ENCODE results near the gene LGMN. TPM values are rescaled to one million over a fixed set of nuclear protein-coding genes. Genes with fewer than 3 reads are reported as not detected.
A peak's percentile ranks its signal among the peaks of the same experiment; 100 is the strongest.
"Not testable (repeated sequence)": the region's sequence is repeated elsewhere in the genome, so short reads cannot be mapped to it uniquely, and the experiment has no call there.

LGMN gene
- total RNA-seq, 2 experiments from 2014 or later, result 22.1 to 27.7 TPM

DNA sequence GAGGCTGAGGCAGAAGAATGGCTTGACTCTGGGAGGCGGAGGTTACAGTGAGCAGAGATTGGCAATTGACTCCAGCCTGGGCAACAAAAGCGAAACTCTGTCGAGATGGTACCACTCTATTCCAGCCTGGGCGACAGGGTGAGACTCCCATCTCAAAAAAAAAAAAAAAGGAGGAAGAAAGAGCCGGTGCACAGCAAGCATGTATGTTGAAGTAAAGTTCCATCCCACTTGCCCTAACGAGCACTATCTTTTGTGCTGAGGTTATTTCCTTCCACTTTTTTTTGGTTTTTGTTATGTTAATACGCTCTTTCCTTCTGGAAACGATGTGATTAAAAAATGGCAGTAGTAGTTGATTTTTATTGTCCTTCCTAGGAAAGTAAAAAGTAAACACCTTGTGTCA is 26.1 kb upstream of the LGMN start:
- TF ChIP-seq, protein P1, sequence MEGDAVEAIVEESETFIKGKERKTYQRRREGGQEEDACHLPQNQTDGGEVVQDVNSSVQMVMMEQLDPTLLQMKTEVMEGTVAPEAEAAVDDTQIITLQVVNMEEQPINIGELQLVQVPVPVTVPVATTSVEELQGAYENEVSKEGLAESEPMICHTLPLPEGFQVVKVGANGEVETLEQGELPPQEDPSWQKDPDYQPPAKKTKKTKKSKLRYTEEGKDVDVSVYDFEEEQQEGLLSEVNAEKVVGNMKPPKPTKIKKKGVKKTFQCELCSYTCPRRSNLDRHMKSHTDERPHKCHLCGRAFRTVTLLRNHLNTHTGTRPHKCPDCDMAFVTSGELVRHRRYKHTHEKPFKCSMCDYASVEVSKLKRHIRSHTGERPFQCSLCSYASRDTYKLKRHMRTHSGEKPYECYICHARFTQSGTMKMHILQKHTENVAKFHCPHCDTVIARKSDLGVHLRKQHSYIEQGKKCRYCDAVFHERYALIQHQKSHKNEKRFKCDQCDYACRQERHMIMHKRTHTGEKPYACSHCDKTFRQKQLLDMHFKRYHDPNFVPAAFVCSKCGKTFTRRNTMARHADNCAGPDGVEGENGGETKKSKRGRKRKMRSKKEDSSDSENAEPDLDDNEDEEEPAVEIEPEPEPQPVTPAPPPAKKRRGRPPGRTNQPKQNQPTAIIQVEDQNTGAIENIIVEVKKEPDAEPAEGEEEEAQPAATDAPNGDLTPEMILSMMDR (conservative IDR thresholded peaks at IDR 0.05; ENCODE audit: low read length), result no peak
- TF ChIP-seq EZH2phosphoT487 (IDR thresholded peaks at IDR 0.05; ENCODE audit: borderline replicate concordance, low read depth, low read length), result no peak
- H2AFZ ChIP-seq (ENCODE audit: low read length), result peak overlapping the region; percentile 60; the same call in 1 of the 2 replicates
- 0 out of 2 replicates have a peak overlapping the region, but pooled peaks have one; percentile 44 for H3K4me2 ChIP-seq (ENCODE audit: low read length)
- H3K4me1 ChIP-seq (ENCODE audit: insufficient read depth, low read length, poor library complexity, severe bottlenecking), result peaks cover 25% of the 10 kb centered on the region
- no peak overlapping the region for H3K4me3 ChIP-seq (ENCODE audit: low read depth, low read length, poor library complexity, severe bottlenecking)
- POLR2A ChIA-PET, result interaction anchor here (0.7 kb wide), 2 partner anchors 24 to 108 kb away, joined by 3 to 4 read pairs; no protein-coding TSS in a partner anchor
- intact Hi-C loops (cut with micrococcal nuclease; ENCODE audit: unreplicated experiment), result no loop called here
- BruUV-seq (replicated peaks), result no TSS peak
- no peaks in the 10 kb centered on the region for H4K20me1 ChIP-seq (ENCODE audit: insufficient read depth, low read length)
- no peaks in the 10 kb centered on the region for H3K9me2 ChIP-seq (ENCODE audit: insufficient read depth, low read length)
- H3K36me3 ChIP-seq (ENCODE audit: insufficient read depth, low read length), result no peaks in the 10 kb centered on the region
- CTCF ChIA-PET (ENCODE audit: unreplicated experiment), result no interaction called here
- no peak overlapping the region for H3K27ac ChIP-seq (ENCODE audit: low read depth, low read length, poor library complexity, severe bottlenecking)
- no peak for DNase-seq (ENCODE audit: low spot score)
- H3K79me2 ChIP-seq (ENCODE audit: insufficient read depth, low read depth, low read length), result no peaks in the 10 kb centered on the region
- no peaks in the 10 kb centered on the region for H3K9me3 ChIP-seq (ENCODE audit: low read length)

DNA sequence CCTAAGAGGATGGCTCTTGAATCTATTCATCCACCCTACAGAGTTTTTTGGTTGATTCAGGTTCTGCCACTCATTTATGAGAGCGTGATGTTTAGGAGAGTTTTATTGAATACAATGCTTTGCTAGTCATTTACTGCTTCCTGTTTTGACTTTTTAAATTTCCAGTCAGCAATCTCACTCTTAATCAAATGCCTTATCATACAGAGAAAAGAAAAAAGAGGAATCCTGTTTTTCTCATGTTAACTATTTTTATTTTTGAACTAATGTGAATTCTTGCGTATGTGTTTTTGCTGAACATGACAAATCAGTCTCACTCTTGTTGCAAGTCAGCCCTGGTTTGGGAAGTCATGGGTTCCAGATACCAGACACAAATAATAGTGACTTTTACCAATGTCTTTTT is 22.1 kb upstream of the LGMN start:
- Histone ChIP-seq H3K9me2 (ENCODE audit: insufficient read depth, low read length) (no peaks in the 10 kb centered on the region), H2AFZ (ENCODE audit: low read length) (peak overlapping the region; percentile 43; the same call in 1 of the 2 replicates), H3K9me3 (ENCODE audit: low read length) (no peaks in the 10 kb centered on the region), H3K4me1 (ENCODE audit: insufficient read depth, low read length, poor library complexity, severe bottlenecking) (peaks cover 24% of the 10 kb centered on the region), H3K4me3 (ENCODE audit: low read depth, low read length, poor library complexity, severe bottlenecking) (no peak overlapping the region), H3K36me3 (ENCODE audit: insufficient read depth, low read length) (no peaks in the 10 kb centered on the region), H4K20me1 (ENCODE audit: insufficient read depth, low read length) (no peaks in the 10 kb centered on the region), H3K79me2 (ENCODE audit: insufficient read depth, low read depth, low read length) (no peaks in the 10 kb centered on the region), H3K4me2 (ENCODE audit: low read length) (no peak overlapping the region), H3K27ac (ENCODE audit: low read depth, low read length, poor library complexity, severe bottlenecking) (no peak overlapping the region)
- TF ChIP-seq EZH2phosphoT487 (IDR thresholded peaks at IDR 0.05; ENCODE audit: borderline replicate concordance, low read depth, low read length), result no peak
- TF ChIP-seq, protein P1 (conservative IDR thresholded peaks at IDR 0.05; ENCODE audit: low read length), result no peak
- no peak for DNase-seq (ENCODE audit: low spot score)
- ChIA-PET CTCF (ENCODE audit: unreplicated experiment) (no interaction called here), POLR2A (interaction anchor here (0.7 to 0.8 kb wide), 2 partner anchors 11 to 231 kb away, joined by 3 to 5 read pairs; no protein-coding TSS in a partner anchor)
- no TSS peak for BruUV-seq (replicated peaks)
- intact Hi-C loops (cut with micrococcal nuclease; ENCODE audit: unreplicated experiment), result no loop called here

DNA sequence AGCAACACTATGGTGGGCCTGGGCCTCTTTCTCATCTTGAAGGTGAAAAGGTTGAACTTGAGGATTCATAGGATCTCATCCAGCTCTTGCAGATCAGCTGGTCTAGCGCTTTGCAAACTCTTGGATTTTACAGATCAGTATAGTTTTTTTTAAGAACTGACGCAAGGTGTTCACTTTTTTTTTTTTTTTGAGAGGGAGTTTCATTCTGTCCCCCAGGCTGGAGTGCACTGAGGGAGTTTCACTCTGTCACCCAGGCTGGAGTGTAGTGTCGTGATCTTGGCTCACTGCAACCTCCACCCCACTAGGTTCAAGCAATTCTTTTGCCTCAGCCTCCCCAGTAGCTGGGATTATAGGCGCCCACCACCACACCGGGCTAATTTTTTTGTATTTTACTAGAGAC is 20.4 kb upstream of the LGMN start:
- no peaks in the 10 kb centered on the region for H3K36me3 ChIP-seq (ENCODE audit: insufficient read depth, low read length)
- POLR2A ChIA-PET, result interaction anchor here (0.7 kb wide), 1 partner anchor 61 kb away, joined by 4 read pairs; no protein-coding TSS in a partner anchor
- no peak overlapping the region for H3K4me3 ChIP-seq (ENCODE audit: low read depth, low read length, poor library complexity, severe bottlenecking)
- H3K4me2 ChIP-seq (ENCODE audit: low read length), result peak overlapping the region; percentile 52; the same call in 1 of the 2 replicates
- intact Hi-C loops (cut with micrococcal nuclease; ENCODE audit: unreplicated experiment), result no loop called here
- no peak for TF ChIP-seq EZH2phosphoT487 (IDR thresholded peaks at IDR 0.05; ENCODE audit: borderline replicate concordance, low read depth, low read length)
- TF ChIP-seq, protein P1 (conservative IDR thresholded peaks at IDR 0.05; ENCODE audit: low read length), result no peak
- CTCF ChIA-PET (ENCODE audit: unreplicated experiment), result no interaction called here
- H3K9me2 ChIP-seq (ENCODE audit: insufficient read depth, low read length), result no peaks in the 10 kb centered on the region
- no TSS peak for BruUV-seq (replicated peaks)
- H4K20me1 ChIP-seq (ENCODE audit: insufficient read depth, low read length), result no peaks in the 10 kb centered on the region
- H3K79me2 ChIP-seq (ENCODE audit: insufficient read depth, low read depth, low read length), result no peaks in the 10 kb centered on the region
- no peaks in the 10 kb centered on the region for H3K9me3 ChIP-seq (ENCODE audit: low read length)
- H3K27ac ChIP-seq (ENCODE audit: low read depth, low read length, poor library complexity, severe bottlenecking), result peak overlapping the region; percentile 32
- peaks cover 14% of the 10 kb centered on the region for H3K4me1 ChIP-seq (ENCODE audit: insufficient read depth, low read length, poor library complexity, severe bottlenecking)
- H2AFZ ChIP-seq (ENCODE audit: low read length), result peak overlapping the region; percentile 89; the same call in 1 of the 2 replicates
- no peak for DNase-seq (ENCODE audit: low spot score)

DNA sequence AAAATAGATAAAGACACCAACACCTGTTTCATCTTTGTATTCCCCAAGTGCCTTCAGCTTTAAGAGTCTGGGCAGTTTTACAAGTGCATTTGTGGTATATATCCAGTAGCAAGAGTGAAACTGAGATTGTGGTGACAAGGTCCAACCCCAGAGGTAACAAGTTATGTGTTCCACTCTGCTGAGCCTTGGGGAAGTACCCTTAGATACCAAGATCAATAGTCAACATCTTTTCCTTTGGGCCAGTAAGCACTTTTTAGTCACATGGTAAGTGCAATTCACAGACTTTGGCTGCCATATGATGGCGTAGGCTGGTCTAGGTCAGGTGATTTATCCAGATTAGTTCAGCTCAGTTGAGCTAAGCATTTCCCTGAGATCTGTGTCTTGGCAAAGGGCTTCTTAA is 19.8 kb upstream of the LGMN start:
- H3K4me3 ChIP-seq (ENCODE audit: low read depth, low read length, poor library complexity, severe bottlenecking); CTCF ChIA-PET (ENCODE audit: unreplicated experiment); H3K9me2 ChIP-seq (ENCODE audit: insufficient read depth, low read length); H3K79me2 ChIP-seq (ENCODE audit: insufficient read depth, low read depth, low read length); intact Hi-C loops (cut with micrococcal nuclease; ENCODE audit: unreplicated experiment); BruUV-seq (replicated peaks); H3K36me3 ChIP-seq (ENCODE audit: insufficient read depth, low read length); H3K9me3 ChIP-seq (ENCODE audit: low read length); H4K20me1 ChIP-seq (ENCODE audit: insufficient read depth, low read length): not testable (repeated sequence)
- POLR2A ChIA-PET, result interaction anchor here (0.8 to 1.7 kb wide), 5 partner anchors 12 to 25 kb away, joined by 3 to 4 read pairs (median 3); no protein-coding TSS in a partner anchor
- Histone ChIP-seq H2AFZ (ENCODE audit: low read length) (peak overlapping the region; percentile 89; the same call in 1 of the 2 replicates), H3K4me1 (ENCODE audit: insufficient read depth, low read length, poor library complexity, severe bottlenecking) (peaks cover 14% of the 10 kb centered on the region), H3K4me2 (ENCODE audit: low read length) (peak overlapping the region; percentile 52), H3K27ac (ENCODE audit: low read depth, low read length, poor library complexity, severe bottlenecking) (peak overlapping the region; percentile 32)
- peak; percentile 63 for DNase-seq (ENCODE audit: low spot score)
